B cell (primary cell): ENCODE data around the gene EIF2B2.

ENCODE experiments used
- EZH2 ChIP-seq: IDR thresholded peaks from 2 replicates; pipeline ENCODE4 v1.6.1; 2012; ENCODE audit warnings: borderline replicate concordance, low read depth, mild to moderate bottlenecking, moderate library complexity, low read length; ENCODE audit not compliant: insufficient read depth, poor library complexity, severe bottlenecking
- TF ChIP-seq, protein P1 (sequence below): fragments of 200-600 bp; IDR thresholded peaks from one replicate; pipeline ENCODE4 v1.8.0; 2022; ENCODE audit warnings: antibody characterized with exemption, mild to moderate bottlenecking

DNA sequence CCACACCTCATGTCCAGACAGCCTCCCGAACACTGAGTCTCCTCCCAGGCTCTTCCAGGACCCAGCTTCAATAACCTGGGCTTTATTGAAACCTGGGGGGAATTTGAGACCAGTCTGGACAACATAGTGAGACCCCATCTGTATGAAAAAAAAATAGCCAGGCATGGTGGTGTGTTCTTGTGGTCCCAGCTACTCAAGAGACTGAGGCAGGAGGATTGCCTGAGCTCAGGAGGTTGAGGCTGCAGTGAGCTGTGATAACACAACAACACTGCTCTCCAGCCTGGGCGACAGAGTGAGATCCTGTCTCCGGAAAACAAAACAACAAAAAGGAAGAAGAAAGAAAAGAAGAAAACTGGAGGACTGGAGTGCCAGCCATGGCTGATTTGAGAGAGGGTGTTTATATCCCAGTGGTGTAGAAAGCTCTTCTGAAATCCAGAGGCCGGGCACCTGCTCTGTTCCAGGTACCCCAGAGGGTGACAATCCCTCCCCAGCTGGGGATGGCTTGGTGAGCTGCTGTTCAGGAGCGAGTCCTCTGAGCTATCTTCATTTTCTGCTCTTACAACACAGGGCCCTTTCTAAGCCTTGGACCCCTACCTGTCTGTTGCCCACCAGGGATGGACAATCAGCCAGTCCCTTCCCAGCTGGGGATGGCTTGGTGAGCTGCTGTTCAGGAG, 41.3 kb upstream of the EIF2B2 start:
- TF ChIP-seq, protein P1, sequence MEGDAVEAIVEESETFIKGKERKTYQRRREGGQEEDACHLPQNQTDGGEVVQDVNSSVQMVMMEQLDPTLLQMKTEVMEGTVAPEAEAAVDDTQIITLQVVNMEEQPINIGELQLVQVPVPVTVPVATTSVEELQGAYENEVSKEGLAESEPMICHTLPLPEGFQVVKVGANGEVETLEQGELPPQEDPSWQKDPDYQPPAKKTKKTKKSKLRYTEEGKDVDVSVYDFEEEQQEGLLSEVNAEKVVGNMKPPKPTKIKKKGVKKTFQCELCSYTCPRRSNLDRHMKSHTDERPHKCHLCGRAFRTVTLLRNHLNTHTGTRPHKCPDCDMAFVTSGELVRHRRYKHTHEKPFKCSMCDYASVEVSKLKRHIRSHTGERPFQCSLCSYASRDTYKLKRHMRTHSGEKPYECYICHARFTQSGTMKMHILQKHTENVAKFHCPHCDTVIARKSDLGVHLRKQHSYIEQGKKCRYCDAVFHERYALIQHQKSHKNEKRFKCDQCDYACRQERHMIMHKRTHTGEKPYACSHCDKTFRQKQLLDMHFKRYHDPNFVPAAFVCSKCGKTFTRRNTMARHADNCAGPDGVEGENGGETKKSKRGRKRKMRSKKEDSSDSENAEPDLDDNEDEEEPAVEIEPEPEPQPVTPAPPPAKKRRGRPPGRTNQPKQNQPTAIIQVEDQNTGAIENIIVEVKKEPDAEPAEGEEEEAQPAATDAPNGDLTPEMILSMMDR: no peak
- TF ChIP-seq EZH2: no peak
